SK-N-MC (cell line): ENCODE data around the gene ZFYVE16.
"Not testable (repeated sequence)": the region's sequence is repeated elsewhere in the genome, so short reads cannot be mapped to it uniquely, and the experiment has no call there.

Experiments
- DNase-seq: peaks from one replicate; pipeline ENCODE4 v3.0.0-alpha.2; 2011; ENCODE audit warnings: low read depth, low spot score
- H3K27ac ChIP-seq: fragments of 200-600 bp; sonication (generic); 2 replicates; pipeline ENCODE4 v1.5.1; 2016; ENCODE audit warnings: mixed run types
- H3K36me3 ChIP-seq: fragments of 200-600 bp; sonication (generic); 2 replicates; pipeline ENCODE4 v1.6.1; 2017; ENCODE audit warnings: antibody characterized with exemption, low read length, mixed read lengths; ENCODE audit not compliant: insufficient read depth
- H3K4me3 ChIP-seq: fragments of 200-600 bp; sonication (generic); 2 replicates; pipeline ENCODE4 v1.5.1; 2016
- H3K9ac ChIP-seq: fragments of 200-600 bp; sonication (generic); 2 replicates; pipeline ENCODE4 v1.8.0; 2017; ENCODE audit warnings: mixed run types, mixed read lengths; ENCODE audit not compliant: insufficient read length
- H3K9me3 ChIP-seq: fragments of 200-600 bp; sonication (generic); 2 replicates; pipeline ENCODE4 v1.6.1; 2017; ENCODE audit warnings: low read depth, mild to moderate bottlenecking, antibody characterized with exemption, low read length, moderate library complexity, mixed read lengths
- EZH2 ChIP-seq: fragments of 200-600 bp; sonication (generic); IDR thresholded peaks from one replicate; pipeline ENCODE4 v1.6.1; 2017; ENCODE audit warnings: antibody characterized with exemption
- FOXP2 ChIP-seq: optimal IDR thresholded peaks from 2 replicates; pipeline ENCODE3; 2011; ENCODE audit warnings: mild to moderate bottlenecking, moderate library complexity; ENCODE audit not compliant: insufficient read depth; ENCODE audit errors: extremely low read length, control extremely low read depth
- POLR2AphosphoS5 ChIP-seq: IDR thresholded peaks from 2 replicates; pipeline ENCODE4 v1.6.1; 2012; ENCODE audit warnings: mild to moderate bottlenecking, low read depth, low read length, borderline replicate concordance

Gene ZFYVE16

GRCh38 chr5:80491296-80491695 is 83.4 kb downstream of the ZFYVE16 start:
- no peak overlapping the region for H3K27ac ChIP-seq

DNA sequence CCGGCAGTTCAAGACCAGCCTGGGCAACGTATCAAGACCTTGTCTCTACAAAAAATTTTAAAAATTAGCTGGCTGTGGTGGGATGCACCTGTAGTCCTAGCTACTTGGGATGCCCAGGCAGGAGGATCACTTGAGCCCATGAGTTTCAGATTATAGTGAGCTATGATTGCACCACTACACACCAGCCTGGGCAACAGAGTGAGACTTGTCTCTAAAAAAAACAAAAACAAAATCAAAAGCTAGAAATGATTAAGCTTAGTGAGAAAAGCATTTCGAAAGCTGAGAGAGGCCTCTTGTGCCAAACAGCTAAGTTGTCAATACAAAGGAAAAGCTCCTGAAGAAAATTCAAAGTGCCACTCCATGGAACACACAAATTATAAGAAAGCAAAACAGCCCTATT is 84.9 kb downstream of the ZFYVE16 start:
- H3K36me3 ChIP-seq, result no peaks in the 10 kb centered on the region
- DNase-seq, result no peak
- peak overlapping the region; percentile 91 for H3K27ac ChIP-seq
- H3K9me3 ChIP-seq, result no peaks in the 10 kb centered on the region; the same call in 1 of the 2 replicates
- TF ChIP-seq EZH2 (no peak), FOXP2 (no peak), POLR2AphosphoS5 (no peak)
- no peak overlapping the region for H3K9ac ChIP-seq
- peak overlapping the region; percentile 61 for H3K4me3 ChIP-seq

More at GRCh38 chr5:80491296-80491695, 83.4 kb downstream of the ZFYVE16 start:
- no peaks in the 10 kb centered on the region; the same call in 1 of the 2 replicates for H3K9me3 ChIP-seq
- H3K4me3 ChIP-seq, result no peak overlapping the region
- TF ChIP-seq POLR2AphosphoS5 (no peak), EZH2 (no peak), FOXP2 (no peak)
- DNase-seq, result no peak
- no peaks in the 10 kb centered on the region for H3K36me3 ChIP-seq
- H3K9ac ChIP-seq, result no peak overlapping the region

- H3K36me3 ChIP-seq, H3K9me3 ChIP-seq, H3K9ac ChIP-seq: not testable (repeated sequence)
- peak; percentile 31; the same call in 1 of the 2 replicates for TF ChIP-seq POLR2AphosphoS5
- peak overlapping the region; percentile 91 for H3K27ac ChIP-seq
- peak; percentile 86 for DNase-seq
- peak overlapping the region; percentile 61 for H3K4me3 ChIP-seq
Measured at GRCh38 chr5:80493443-80493842, 85.6 kb downstream of the ZFYVE16 start.

GRCh38 chr5:80495891-80496290 is 88.0 kb downstream of the ZFYVE16 start:
- Histone ChIP-seq H3K36me3 (no peaks in the 10 kb centered on the region), H3K9ac (no peak overlapping the region), H3K27ac (no peak overlapping the region), H3K9me3 (no peaks in the 10 kb centered on the region; the same call in 1 of the 2 replicates), H3K4me3 (no peak overlapping the region)
- DNase-seq, result no peak
- TF ChIP-seq POLR2AphosphoS5 (no peak), FOXP2 (no peak), EZH2 (no peak)

DNA sequence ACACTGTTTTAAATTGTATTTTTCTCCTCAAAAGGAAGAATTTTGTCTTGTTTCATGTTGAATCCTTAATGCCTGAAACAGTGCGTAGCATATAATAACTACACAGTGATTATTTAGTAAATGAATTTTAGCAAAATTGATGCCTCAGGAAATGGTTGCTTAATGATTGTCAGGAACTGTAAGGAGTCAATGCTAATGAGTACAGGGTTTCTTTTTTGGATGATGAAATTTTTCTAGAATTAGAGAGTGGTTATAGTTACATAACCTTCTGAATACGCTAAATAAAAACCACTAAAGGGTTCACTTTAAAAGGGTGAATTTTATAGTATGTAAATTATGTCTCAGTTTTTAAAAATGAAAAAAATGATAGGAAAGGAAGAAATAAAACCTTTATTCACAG is 94.9 kb downstream of the ZFYVE16 start:
- TF ChIP-seq FOXP2 (no peak), POLR2AphosphoS5 (no peak; the same call in 1 of the 2 replicates), EZH2 (no peak)

GRCh38 chr5:80503641-80504040 is 95.8 kb downstream of the ZFYVE16 start:
- no peak overlapping the region for H3K9ac ChIP-seq
- H3K4me3 ChIP-seq, result peak overlapping the region; percentile 62
- no peak for DNase-seq
- TF ChIP-seq EZH2 (no peak), POLR2AphosphoS5 (no peak), FOXP2 (no peak)
- no peaks in the 10 kb centered on the region for H3K9me3 ChIP-seq
- no peaks in the 10 kb centered on the region for H3K36me3 ChIP-seq
- peak overlapping the region; percentile 91 for H3K27ac ChIP-seq

More for the DNA sequence above, 94.9 kb downstream of the ZFYVE16 start:
- H3K9me3 ChIP-seq, result no peaks in the 10 kb centered on the region
- H3K36me3 ChIP-seq, result no peaks in the 10 kb centered on the region
- peak overlapping the region; percentile 36 for H3K9ac ChIP-seq
- DNase-seq, result peak; percentile 78
- peak overlapping the region; percentile 91 for H3K27ac ChIP-seq
- peak overlapping the region; percentile 62 for H3K4me3 ChIP-seq

- Histone ChIP-seq H3K27ac (no peak overlapping the region), H3K9me3 (no peaks in the 10 kb centered on the region), H3K4me3 (no peak overlapping the region), H3K36me3 (no peaks in the 10 kb centered on the region), H3K9ac (no peak overlapping the region)
- no peak for DNase-seq
- TF ChIP-seq POLR2AphosphoS5 (no peak), EZH2 (no peak), FOXP2 (no peak)
Measured at GRCh38 chr5:80504833-80505232, 97.0 kb downstream of the ZFYVE16 start.

- H3K4me3 ChIP-seq, result no peak overlapping the region
- no peak for DNase-seq
Measured at GRCh38 chr5:80507663-80508062, 99.8 kb downstream of the ZFYVE16 start.

GRCh38 chr5:80508844-80509243 is 101.0 kb downstream of the ZFYVE16 start:
- H3K9me3 ChIP-seq, result no peaks in the 10 kb centered on the region
- H3K4me3 ChIP-seq, result no peak overlapping the region
- no peak overlapping the region for H3K9ac ChIP-seq
- TF ChIP-seq EZH2, result no peak
- no peak for TF ChIP-seq FOXP2
- no peak for TF ChIP-seq POLR2AphosphoS5
- H3K27ac ChIP-seq, result no peak overlapping the region
- no peaks in the 10 kb centered on the region for H3K36me3 ChIP-seq
- DNase-seq, result no peak

More at GRCh38 chr5:80507663-80508062, 99.8 kb downstream of the ZFYVE16 start:
- Histone ChIP-seq H3K9me3 (no peaks in the 10 kb centered on the region), H3K9ac (no peak overlapping the region), H3K27ac (no peak overlapping the region), H3K36me3 (no peaks in the 10 kb centered on the region)
- TF ChIP-seq POLR2AphosphoS5 (no peak), EZH2 (no peak), FOXP2 (no peak)
